ENCODE data around the gene ARHGDIB.

The ARHGDIB gene

DNA sequence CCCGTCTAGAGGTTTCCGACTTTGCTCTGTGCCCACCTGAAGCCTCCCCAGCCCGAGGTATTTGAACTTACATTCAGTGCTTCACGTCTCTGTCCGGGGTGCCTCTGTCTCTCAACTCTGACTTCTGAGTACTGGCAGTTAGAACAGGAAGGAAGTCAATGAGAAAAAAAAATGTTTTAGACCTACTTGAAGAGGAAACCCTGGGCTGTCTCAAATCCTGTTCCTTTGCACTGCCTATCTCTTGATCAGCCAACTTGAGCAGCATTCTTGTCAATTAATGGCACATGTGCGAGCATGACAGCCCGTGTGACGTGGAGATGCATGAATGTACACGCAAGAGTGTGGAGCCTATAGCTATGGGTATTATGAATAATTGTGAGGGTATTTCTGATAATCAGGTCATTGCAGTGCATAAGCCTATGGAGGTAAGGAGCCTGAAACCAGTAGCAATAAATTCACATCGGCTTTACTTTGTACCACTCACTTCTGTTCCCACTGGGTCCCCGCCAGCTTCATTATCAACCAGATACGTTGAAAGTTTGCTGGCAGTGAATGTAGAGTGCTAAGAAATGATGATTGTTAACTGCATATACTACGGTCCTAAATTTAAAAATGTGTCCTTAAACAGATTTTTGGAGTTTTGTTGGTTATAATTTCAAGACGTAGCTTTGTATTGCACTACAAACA, at the start of gene ARHGDIB:
Gene ARHGDIB (minus strand): TSS at position 136 of the 687 bp plus-strand sequence. CDS start 10,889 bp downstream, outside the sequence.
- DNase-seq: peak; percentile 93

DNA sequence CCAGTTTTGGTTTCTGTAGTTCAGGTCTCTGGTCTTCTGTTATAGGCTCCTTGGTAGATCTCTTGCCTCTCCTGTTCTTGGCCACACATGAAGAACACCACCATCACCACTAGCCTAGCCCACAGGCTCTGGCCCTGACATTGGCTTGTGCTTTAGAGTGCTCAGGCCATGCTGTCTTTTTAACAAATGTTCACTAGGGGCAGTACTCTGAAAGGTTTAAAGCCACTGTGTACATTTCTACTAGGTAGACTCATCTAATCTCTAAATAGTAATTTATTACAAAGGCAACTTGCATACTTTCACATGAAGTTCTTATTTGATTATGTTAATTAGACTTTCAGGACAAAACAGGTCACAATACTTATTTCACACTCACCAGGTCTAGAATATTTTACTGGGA, 49.8 kb upstream of the ARHGDIB start:
- no peak for DNase-seq

DNA sequence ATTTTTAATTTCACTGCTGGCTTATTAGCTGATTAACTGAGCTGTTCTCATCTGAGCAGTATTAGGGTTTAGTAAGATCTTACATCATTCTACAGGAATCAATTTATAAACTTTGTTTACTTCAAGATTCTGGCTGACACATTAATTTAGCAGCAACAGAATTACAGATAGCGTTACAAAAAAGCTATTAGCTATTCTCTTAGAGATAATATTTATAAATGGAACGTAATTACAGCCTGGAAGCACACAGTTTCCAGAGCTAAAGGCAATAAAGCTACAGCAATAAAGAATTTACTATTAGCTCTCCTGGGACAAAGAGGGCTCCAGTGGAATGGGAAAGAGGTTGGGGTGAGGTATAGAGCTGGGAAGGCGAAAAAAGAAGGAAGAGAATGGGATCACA, 46.1 kb upstream of the ARHGDIB start:
- DNase-seq: no peak

GRCh38 chr12:15005064-15005463, 43.7 kb upstream of the ARHGDIB start:
- no peak for DNase-seq

DNA sequence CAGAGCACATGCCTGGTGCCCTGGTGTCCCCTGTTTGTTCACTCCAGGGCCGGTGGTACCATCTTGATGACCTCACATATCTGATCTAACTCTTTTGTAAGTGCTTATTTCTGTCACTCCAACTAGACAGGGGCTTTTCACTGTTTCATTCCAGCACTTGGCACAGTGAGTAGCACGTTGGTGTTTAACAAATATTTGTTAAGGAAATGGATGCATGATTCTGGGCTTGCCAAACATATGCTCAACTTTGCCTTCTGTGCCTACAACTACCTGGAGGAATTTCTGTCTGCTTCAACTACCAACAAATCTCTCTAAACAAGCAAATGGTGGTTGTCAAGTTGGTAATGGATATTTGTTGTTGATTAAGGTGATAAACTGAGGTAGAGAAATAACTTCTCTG, 43.0 kb upstream of the ARHGDIB start:
- no peak for DNase-seq

DNA sequence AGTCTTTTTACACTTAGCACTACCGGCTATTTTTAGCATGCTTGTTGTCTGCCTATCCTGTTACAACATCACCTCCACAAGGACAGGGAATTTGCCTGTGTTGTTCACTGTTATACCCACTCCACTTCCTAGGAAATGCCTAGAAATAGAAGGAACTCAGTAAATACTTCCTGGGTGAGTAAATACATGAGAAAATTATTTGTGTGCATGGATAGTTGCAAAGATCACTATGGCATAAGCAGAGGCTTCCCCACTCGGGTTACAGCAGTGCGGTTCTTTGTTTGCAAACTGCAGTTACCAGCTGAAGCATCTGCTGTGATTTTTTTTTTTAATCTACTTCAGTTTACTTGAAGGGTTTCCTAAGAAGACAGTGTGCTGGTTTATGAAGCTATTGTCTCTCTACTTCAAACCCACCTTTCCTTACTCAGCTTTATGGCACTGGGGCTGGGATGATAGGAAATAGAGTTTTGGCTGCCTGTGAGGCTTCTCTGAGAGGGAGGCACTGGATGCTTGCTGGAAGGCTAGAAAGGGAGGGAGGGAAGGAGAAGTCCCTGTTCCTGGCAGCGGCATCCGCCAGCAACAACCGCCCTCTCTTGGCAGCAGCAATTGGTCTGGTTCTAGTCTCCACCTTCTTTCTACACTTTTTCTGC, 40.5 kb upstream of the ARHGDIB start:
- no peak for DNase-seq

- DNase-seq: no peak
These were observed 39.2 kb upstream of the ARHGDIB start for GRCh38 chr12:15000575-15000974.

- DNase-seq: no peak
These were observed 38.4 kb upstream of the ARHGDIB start for GRCh38 chr12:14999695-15000365.

- no peak for DNase-seq
These were observed 37.8 kb upstream of the ARHGDIB start for GRCh38 chr12:14999021-14999694.

- DNase-seq: no peak
These were observed 36.6 kb upstream of the ARHGDIB start for GRCh38 chr12:14997998-14998397.

GRCh38 chr12:14995583-14996425, 34.4 kb upstream of the ARHGDIB start:
- peak; percentile 68 for DNase-seq

GRCh38 chr12:14994610-14995009, 33.2 kb upstream of the ARHGDIB start:
- DNase-seq: no peak

GRCh38 chr12:14993537-14994266, 32.3 kb upstream of the ARHGDIB start:
- DNase-seq: no peak

DNA sequence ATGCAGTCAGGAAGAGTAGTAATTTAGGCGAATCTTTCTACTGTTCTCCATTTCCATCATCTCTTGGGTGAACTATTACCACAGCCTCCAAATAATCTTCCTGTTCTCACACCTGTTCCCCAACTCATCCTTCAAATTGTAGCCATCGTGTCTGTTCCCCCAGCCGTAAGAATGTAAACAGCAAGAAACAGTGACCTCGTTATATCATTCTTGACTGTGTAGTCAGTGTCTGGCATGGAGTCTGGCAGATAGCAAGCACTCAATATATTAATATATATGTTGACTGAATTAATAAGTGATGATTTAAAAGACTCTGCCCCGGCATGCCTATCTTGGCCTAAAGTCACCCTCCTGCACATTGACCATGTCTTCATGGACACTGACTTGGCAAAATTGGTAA, 31.7 kb upstream of the ARHGDIB start:
- DNase-seq: no peak

DNA sequence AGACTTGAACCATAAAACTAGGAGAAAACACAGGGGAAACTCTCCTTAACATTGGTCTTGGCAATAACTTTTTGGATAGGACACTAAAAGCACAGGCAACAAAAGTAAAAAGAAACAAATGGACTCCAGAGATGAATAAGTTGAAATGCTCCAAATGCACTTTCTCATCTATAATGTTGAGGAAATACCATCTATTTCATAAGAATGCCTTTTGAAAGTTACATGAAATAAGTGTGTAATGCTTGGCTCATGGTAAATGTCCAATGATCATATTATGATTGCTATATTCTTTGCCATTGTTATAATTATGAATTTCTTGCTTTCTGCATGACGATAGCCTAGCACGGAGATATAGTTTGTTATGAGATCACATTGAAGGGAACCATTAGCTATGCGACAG, 31.3 kb upstream of the ARHGDIB start:
- DNase-seq: no peak

DNA sequence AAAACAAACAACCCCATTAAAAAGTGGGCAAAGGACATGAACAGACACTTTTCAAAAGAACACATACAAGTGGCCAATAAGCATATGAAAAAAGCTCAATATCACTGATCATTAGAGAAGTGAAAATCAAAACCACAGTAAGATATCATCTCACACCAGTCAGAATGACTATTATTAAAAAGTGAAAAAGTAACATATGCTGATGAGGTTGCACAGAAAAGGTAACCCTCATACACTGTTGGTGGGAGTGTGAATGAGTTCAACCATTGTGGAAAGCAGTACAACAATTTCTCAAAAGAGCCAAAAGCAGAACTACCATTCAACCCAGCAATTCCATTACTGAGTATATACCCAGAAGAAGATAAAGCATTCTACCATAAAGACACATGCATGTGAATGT, 29.7 kb upstream of the ARHGDIB start:
- DNase-seq: no peak

- DNase-seq: no peak
These were observed 28.4 kb upstream of the ARHGDIB start for GRCh38 chr12:14989790-14990189.

DNA sequence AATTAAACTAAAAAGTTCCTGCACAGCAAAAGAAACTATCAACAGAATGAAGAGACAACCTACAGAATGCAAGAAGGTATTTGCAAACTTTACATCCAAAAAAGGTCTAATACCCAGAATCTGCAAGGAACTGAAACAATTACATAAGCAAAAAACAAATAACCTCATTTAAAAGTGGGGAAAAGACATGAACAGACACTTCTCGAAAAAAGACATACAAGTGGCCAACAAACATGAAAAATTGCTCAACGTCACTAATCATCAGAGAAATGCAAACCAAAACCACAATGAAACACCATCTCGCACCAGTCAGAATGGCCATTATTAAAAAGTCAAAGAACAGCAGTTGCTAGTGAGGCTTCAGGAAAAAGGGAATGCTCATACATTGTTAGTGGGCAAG, 26.6 kb upstream of the ARHGDIB start:
- DNase-seq: no peak

- no peak for DNase-seq
These were observed 25.0 kb upstream of the ARHGDIB start for GRCh38 chr12:14986449-14986848.

DNA sequence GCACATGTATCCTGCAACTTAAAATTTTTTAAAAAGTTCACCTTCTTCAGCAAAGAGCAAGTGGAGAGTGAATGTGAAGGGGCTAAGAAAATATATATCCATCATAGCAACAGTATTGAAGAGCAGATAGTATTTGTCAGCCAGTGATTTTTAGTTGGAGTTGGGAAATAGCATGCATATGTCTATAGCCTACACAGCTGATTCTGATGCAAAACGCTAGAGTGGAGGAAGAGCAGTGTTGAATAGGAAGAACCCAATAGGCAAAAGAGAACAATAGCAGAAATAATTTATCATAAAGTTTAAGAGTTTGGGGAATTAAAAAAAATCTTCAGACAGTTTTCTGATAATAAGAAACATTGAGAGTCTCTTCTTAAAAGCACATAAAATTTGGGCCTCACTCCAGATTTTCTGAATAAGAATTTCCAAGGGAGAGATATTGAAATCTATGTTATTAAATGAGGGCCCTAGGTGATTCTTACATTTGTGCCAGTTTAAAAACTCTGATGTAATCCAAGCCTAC, 23.4 kb upstream of the ARHGDIB start:
- no peak for DNase-seq

- DNase-seq: no peak
These were observed 22.6 kb upstream of the ARHGDIB start for GRCh38 chr12:14984036-14984435.

- no peak for DNase-seq
These were observed 21.6 kb upstream of the ARHGDIB start for GRCh38 chr12:14982991-14983390.

Measured in CD4-positive, alpha-beta T cell treated with Interleukin-10 for 1 hour (primary cell).